ENCODE data around the gene DOCK2. TPM values are rescaled to one million over a fixed set of nuclear protein-coding genes. Genes with fewer than 3 reads are reported as not detected.
"Not testable (repeated sequence)": the region's sequence is repeated elsewhere in the genome, so short reads cannot be mapped to it uniquely, and the experiment has no call there.

DOCK2 gene
- total RNA-seq, 1 experiment from 2014 or later, result 13.3 TPM

GRCh38 chr5:169637549-169638121, 560 bp downstream of the DOCK2 start:
- no peak for DNase-seq (ENCODE audit: low read depth)

DNA sequence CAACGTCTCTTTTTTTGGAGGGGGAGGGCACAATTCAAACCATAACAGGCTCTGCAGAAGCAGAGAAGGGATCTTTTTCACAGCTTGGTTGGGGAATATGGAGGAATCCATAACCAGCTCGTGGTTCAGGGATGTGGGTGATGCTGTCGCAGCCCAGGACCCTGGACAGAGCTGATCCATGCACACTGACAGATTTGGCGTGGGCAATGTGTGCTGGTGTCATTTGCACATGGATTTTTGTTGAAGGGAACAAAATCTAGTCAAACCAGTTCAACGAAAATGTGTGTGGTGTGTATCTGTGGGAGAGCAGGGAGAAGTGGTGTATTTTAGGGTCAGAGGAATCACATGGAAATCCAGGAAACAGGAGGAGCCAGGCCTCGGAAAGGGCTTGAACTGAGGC, 4.2 kb downstream of the DOCK2 start:
- DNase-seq (ENCODE audit: low read depth), result no peak

GRCh38 chr5:169646856-169647255, 9.8 kb downstream of the DOCK2 start:
- DNase-seq (ENCODE audit: low read depth), result no peak

DNA sequence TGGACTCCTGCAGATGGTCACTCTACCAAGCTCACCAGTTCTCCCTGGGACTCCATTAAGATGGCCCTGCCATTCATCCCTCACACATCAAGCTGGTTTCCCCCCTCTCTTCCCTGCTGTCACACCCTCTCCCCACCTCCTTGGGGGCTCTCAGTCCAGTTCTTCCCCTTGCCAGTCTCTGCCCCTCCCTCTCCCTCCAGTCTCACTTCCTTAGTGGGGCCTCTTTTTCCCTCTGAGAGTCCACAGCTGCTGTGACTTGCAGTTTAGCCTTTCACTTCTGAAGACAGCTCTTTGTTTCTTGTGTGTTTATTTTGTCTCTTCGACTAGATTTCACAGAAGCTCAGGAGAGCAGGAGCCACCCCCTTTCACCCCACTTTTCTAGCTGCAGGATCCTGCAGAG, 10.5 kb downstream of the DOCK2 start:
- DNase-seq (ENCODE audit: low read depth), result no peak

GRCh38 chr5:169648725-169649310, 11.7 kb downstream of the DOCK2 start:
- DNase-seq (ENCODE audit: low read depth), result peak; percentile 76

DNA sequence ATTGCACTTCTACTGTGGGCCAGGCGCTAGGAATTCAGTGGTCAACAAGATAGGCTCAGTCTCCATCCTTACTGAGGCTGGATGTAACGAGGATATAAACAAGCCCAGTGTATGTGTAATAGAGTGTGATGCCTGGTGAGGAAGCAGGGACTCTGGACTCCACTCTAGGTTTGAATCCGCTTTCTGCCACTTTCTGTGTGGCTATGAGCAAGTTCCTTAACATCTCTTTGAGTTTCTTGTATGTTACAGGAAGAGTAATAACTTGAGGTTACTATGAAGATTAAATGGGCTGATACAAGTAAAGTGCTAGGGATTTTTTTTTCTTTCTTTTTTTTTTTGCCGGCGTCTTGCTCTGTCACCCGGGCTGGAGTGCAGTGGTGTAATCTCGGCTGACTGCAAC, 12.4 kb downstream of the DOCK2 start:
- DNase-seq (ENCODE audit: low read depth), result no peak

DNA sequence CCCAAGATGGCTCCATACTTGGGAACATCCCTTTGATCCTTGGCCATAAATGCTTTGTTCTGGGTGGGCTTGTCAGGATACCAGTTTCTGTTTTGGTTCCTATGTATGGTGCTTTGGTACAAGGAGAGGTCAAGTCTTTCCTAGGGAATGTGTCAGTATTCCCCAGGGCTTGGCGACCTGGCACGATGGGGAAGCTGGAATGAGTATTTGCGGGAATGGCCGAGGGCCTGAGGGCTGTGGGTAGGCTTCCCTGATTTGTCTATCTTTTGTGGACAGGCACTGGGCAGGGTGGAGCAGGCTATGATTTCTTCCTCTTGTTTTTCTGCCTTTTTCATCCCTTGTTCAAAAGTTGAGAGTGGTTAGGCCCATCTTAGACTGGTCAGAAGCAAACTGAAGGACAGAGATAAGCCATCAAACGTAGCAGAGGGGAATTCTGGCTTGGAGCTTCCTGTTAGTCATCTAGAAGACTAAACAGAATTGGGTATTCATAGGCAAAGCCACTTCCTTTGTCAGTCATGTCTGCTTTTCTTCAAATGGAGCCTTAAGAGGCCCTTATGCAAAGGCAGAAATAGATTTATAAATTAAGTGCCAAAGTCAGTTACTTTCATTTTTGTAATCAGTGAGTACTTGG, 13.7 kb downstream of the DOCK2 start:
- peak; percentile 76 for DNase-seq (ENCODE audit: low read depth)

DNA sequence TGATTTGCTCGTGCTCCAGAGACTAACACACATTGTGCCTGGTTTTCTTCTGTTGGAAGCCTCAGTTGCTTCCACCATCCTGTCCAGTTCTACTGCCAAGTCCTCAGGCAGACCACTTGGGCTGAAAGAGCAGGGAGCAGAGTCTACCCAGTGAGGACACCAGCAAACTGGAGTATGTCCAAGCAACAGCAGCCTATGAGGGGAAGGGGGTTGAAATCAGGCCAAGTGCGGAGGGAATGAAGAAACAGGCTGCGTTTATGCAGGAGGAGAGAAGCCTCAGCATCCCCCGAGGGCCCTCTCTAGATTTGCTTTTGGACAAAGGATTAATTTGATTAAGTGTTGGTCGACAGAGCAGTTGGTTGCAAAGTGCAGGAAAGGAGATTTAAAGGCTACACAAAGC, 14.5 kb downstream of the DOCK2 start:
- DNase-seq (ENCODE audit: low read depth), result no peak

DNA sequence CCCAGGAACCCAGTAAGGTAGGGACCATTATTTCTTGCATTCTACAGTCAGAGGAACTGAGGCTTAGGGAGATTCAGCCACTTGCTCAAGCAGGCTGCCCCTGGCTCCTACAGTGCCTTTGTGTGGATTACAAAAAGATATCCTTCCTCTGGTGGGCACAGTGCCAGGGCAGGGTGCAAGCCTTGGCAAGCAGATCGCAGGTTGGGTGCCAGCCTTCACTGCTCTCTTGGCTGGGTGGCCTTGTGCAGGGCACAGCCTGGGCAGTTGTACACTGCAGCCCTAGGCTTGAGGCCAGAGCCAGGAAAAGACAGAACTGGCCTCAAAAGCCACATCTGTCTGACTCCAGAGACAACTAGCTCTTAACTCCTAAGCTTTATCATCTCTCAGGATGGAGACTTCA, 15.0 kb downstream of the DOCK2 start:
- no peak for DNase-seq (ENCODE audit: low read depth)

- DNase-seq (ENCODE audit: low read depth), result no peak
Measured at GRCh38 chr5:169653091-169653490, 16.0 kb downstream of the DOCK2 start.

GRCh38 chr5:169655353-169655752, 18.3 kb downstream of the DOCK2 start:
- no peak for DNase-seq (ENCODE audit: low read depth)

- no peak for DNase-seq (ENCODE audit: low read depth)
Measured at GRCh38 chr5:169656125-169656901, 19.2 kb downstream of the DOCK2 start.

- DNase-seq (ENCODE audit: low read depth), result no peak
Measured at GRCh38 chr5:169657127-169657526, 20.1 kb downstream of the DOCK2 start.

GRCh38 chr5:169662451-169662850, 25.4 kb downstream of the DOCK2 start:
- DNase-seq (ENCODE audit: low read depth), result not testable (repeated sequence)

- no peak for DNase-seq (ENCODE audit: low read depth)
Measured at GRCh38 chr5:169663537-169663936, 26.5 kb downstream of the DOCK2 start.

- DNase-seq (ENCODE audit: low read depth), result no peak
Measured at GRCh38 chr5:169666365-169666764, 29.3 kb downstream of the DOCK2 start.

GRCh38 chr5:169667896-169668674, 31.0 kb downstream of the DOCK2 start:
- DNase-seq (ENCODE audit: low read depth), result peak; percentile 58

DNA sequence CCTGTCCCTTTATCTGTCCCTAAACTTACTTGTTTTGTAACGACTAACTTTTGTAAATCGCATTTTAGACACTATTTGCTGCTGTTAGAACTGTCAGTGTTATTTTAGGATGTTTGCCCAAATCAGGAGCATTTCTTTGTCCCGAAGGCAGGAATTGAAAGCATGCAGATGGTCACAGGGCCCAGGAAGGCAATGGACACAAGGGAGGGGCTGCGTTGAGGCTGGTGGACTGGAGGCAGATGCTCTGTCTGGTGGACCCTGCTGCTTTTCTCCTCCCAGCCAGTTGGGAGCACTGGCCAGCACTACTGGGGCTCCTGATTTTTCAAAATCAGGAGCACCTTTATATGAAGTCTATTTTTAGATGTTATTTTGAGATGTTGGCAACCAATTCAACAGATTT, 31.7 kb downstream of the DOCK2 start:
- DNase-seq (ENCODE audit: low read depth), result peak; percentile 56

- DNase-seq (ENCODE audit: low read depth), result no peak
Measured at GRCh38 chr5:169670769-169671525, 33.9 kb downstream of the DOCK2 start.

DNA sequence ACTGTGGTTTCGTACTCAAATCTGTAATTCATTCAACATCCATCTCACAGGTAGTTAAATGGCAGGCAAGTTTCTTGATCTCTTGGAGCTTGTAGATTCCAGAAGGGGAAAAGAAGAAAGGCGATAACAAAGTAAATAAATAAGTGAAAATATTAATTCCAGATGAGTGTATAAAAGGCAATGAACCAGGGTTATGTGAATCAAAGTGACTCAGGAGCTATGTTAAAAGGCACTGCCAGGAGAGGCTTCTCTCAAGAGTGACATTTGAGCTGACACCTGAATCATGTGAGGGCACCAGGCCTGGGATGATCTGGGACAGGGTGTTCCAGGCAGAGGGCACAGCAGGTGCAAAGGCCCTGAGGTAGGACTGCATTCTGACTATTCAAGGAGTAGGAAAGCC, 45.0 kb downstream of the DOCK2 start:
- DNase-seq (ENCODE audit: low read depth), result no peak

DNA sequence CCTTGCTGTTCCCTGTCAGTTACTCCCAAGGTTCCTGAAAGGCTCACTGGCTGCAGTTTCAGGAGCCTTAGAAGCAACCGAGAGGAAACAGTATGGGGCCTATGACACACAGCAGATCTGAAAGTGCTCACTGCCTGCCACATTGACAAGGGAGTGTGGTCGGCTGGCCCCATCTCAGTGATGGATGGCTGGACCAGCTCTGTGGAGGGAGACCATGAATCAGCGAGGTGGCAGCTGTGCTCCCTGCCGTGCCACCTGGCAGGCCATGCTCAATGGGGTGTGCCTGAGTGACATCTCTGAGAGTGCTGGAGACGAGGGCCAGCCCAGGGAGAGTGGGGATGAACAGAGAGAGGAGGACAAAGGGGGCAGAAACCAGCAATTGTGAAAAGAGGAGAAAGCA, 49.1 kb downstream of the DOCK2 start:
- DNase-seq (ENCODE audit: low read depth), result peak; percentile 39

Measured in Daoy (cell line).